K562 (cell line): Measurements from ENCODE around the gene SLC39A5. TPM values are rescaled to one million over a fixed set of nuclear protein-coding genes. Genes with fewer than 3 reads are reported as not detected.

Experiments used
- BCL6 ChIP-seq: fragments of 250-450 bp; sonication (Bioruptor Pico); IDR thresholded peaks from 2 replicates; pipeline ENCODE4 v1.4.0; 2020
- BRD4 ChIP-seq: fragments of 200-600 bp; sonication (generic); IDR thresholded peaks from 2 replicates; pipeline ENCODE4 v1.6.1; 2017; ENCODE audit warnings: inconsistent platforms
- ELF4 ChIP-seq: fragments of 450-650 bp; formaldehyde crosslinking; IDR thresholded peaks from 2 replicates; pipeline ENCODE4 v1.4.0; 2022; ENCODE audit warnings: missing genetic modification characterization
- EWSR1 ChIP-seq: fragments of 450-650 bp; IDR thresholded peaks from 2 replicates; pipeline ENCODE4 v1.6.1; 2018; ENCODE audit warnings: borderline replicate concordance, mild to moderate bottlenecking, low read depth, moderate library complexity; ENCODE audit not compliant: partially characterized antibody
- FOXK1 ChIP-seq: sonication (generic); formaldehyde crosslinking; IDR thresholded peaks from 2 replicates; pipeline ENCODE4 v1.8.0; 2022; ENCODE audit warnings: missing genetic modification reagents, mild to moderate bottlenecking, borderline replicate concordance
- GABPB2 ChIP-seq: fragments of 250-450 bp; sonication (Bioruptor Pico); conservative IDR thresholded peaks from 2 replicates; pipeline ENCODE4 v1.5.1; 2021; ENCODE audit warnings: mild to moderate bottlenecking
- KDM2B ChIP-seq: fragments of 250-450 bp; sonication (Bioruptor Pico); IDR thresholded peaks from 2 replicates; pipeline ENCODE4 v1.8.0; 2021; ENCODE audit warnings: mild to moderate bottlenecking, moderate library complexity
- KLF1 ChIP-seq: fragments of 450-650 bp; IDR thresholded peaks from 2 replicates; pipeline ENCODE4 v1.6.1; 2016; ENCODE audit warnings: missing genetic modification characterization, missing compliant biosample characterization
- MAZ ChIP-seq, 2 experiments: fragments of 450-650 bp in 1 of 2; sonication (generic) in 1 of 2; formaldehyde crosslinking; IDR thresholded peaks in 1 of 2; conservative IDR thresholded peaks in 1 of 2; 2 replicates each; pipeline versions ENCODE4 v1.4.0 to v1.5.0; 2020; ENCODE audit warnings: mild to moderate bottlenecking in 1 of 2, missing genetic modification reagents in 1 of 2
- NCOA4 ChIP-seq: fragments of 450-650 bp; IDR thresholded peaks from 2 replicates; pipeline ENCODE4 v1.6.1; 2018; ENCODE audit warnings: mild to moderate bottlenecking; ENCODE audit not compliant: partially characterized antibody
- NR2C2 ChIP-seq, 2 experiments: fragments of 200-800 bp in 1 of 2; sonication (Bioruptor generic) in 1 of 2; sonication (generic) in 1 of 2; formaldehyde crosslinking in 1 of 2; IDR thresholded peaks; 2 replicates each; pipeline versions ENCODE4 v1.6.1 to v1.8.0; 2016 to 2022; ENCODE audit warnings: mild to moderate bottlenecking in 1 of 2, missing compliant biosample characterization in 1 of 2, missing genetic modification characterization in 1 of 2, missing genetic modification reagents in 1 of 2
- POLR2A ChIP-seq: fragments of 450-650 bp; conservative IDR thresholded peaks from 2 replicates; pipeline ENCODE4 v1.6.1; 2016
- POLR2AphosphoS5 ChIP-seq: IDR thresholded peaks from 2 replicates; pipeline ENCODE4 v1.6.1; 2011; ENCODE audit warnings: mild to moderate bottlenecking, low read depth, low read length, moderate library complexity; ENCODE audit not compliant: control insufficient read depth, insufficient read depth
- PRMT5 ChIP-seq: sonication (generic); formaldehyde crosslinking; IDR thresholded peaks from 2 replicates; pipeline ENCODE4 v1.5.0; 2020; ENCODE audit warnings: missing genetic modification reagents
- RBM25 ChIP-seq: fragments of 200-400 bp; formaldehyde crosslinking; IDR thresholded peaks from 2 replicates; pipeline ENCODE4 v1.6.1; 2018; ENCODE audit warnings: low read length, low read depth, moderate library complexity; ENCODE audit not compliant: severe bottlenecking
- TCF7L2 ChIP-seq: fragments of 150-350 bp; IDR thresholded peaks from 2 replicates; pipeline ENCODE4 v1.6.1; 2016; ENCODE audit warnings: low read depth, mild to moderate bottlenecking, low read length, moderate library complexity
- TFAM ChIP-seq: fragments of 250-450 bp; sonication (Bioruptor Pico); conservative IDR thresholded peaks from 2 replicates; pipeline ENCODE4 v1.5.0; 2021; ENCODE audit warnings: mild to moderate bottlenecking, moderate library complexity
- TGIF2 ChIP-seq: sonication (generic); formaldehyde crosslinking; IDR thresholded peaks from 2 replicates; pipeline ENCODE4 v1.8.1; 2022; ENCODE audit warnings: mild to moderate bottlenecking, missing genetic modification reagents, moderate library complexity
- ZNF12 ChIP-seq: sonication (generic); formaldehyde crosslinking; IDR thresholded peaks from 2 replicates; pipeline ENCODE4 v1.4.0; 2020; ENCODE audit warnings: mild to moderate bottlenecking, missing genetic modification reagents
- ZNF124 ChIP-seq: sonication (generic); formaldehyde crosslinking; IDR thresholded peaks from 2 replicates; pipeline ENCODE4 v1.8.1; 2022; ENCODE audit warnings: missing genetic modification reagents
- ZNF778 ChIP-seq: fragments of 450-650 bp; formaldehyde crosslinking; IDR thresholded peaks from 2 replicates; pipeline ENCODE4 v1.4.0; 2020; ENCODE audit warnings: mild to moderate bottlenecking, moderate library complexity
- ZNF79 ChIP-seq: fragments of 250-450 bp; sonication (Bioruptor Pico); IDR thresholded peaks from 2 replicates; pipeline ENCODE4 v1.4.0; 2020; ENCODE audit warnings: low read depth, mild to moderate bottlenecking, moderate library complexity
- polyA plus RNA-seq, 8 experiments: library from polyadenylated mRNA; depleted of rRNA in 4 of 8; stranded (reverse) in 5 of 8; unstranded in 3 of 8; fragments of >200 nt; fragmentation: Nextera tagmentation in 2 of 8; fragmentation: Illumina TruSeq in 1 of 8; extraction: Ambion mirVana in 2 of 8; extraction: Trizol in 1 of 8; gene quantifications; 2 replicates each; pipeline versions ENCODE4 v1.2.1 to v1.2.3, GENCODE V29; 2011 to 2014; ENCODE audit warnings: inconsistent platforms in 1 of 8, missing spikeins in 1 of 8
- total RNA-seq, 7 experiments: library from RNA; depleted of rRNA in 6 of 7; stranded (reverse); fragments of >200 nt in 6 of 7; fragmentation: Illumina TruSeq in 2 of 7; extraction: Trizol in 2 of 7; gene quantifications; 2 replicates each; pipeline versions ENCODE4 v1.2.1 to v1.2.3, GENCODE V29; 2011 to 2021; ENCODE audit warnings: low replicate concordance in 1 of 7
- TF ChIP-seq, protein P1 (sequence below): fragments of 250-450 bp; sonication (Bioruptor Pico); IDR thresholded peaks from 2 replicates; pipeline ENCODE4 v1.8.0; 2022; ENCODE audit warnings: inconsistent platforms, mild to moderate bottlenecking, moderate library complexity, borderline replicate concordance
- TF ChIP-seq, protein P2 (sequence below): fragments of 250-450 bp; sonication (Bioruptor Pico); IDR thresholded peaks from 2 replicates; pipeline ENCODE4 v1.5.0; 2021
- TF ChIP-seq, protein P3 (sequence below), 2 experiments: fragments of 450-650 bp; IDR thresholded peaks; 2 replicates each; pipeline ENCODE4 v1.6.1; 2016

The SLC39A5 gene
- total and polyA plus RNA-seq, 9 of the 15 experiments (the other 6 are each of a cell fraction or from before 2014, with no cell fraction given): 0.08 to 0.10 TPM; not detected in 7

DNA sequence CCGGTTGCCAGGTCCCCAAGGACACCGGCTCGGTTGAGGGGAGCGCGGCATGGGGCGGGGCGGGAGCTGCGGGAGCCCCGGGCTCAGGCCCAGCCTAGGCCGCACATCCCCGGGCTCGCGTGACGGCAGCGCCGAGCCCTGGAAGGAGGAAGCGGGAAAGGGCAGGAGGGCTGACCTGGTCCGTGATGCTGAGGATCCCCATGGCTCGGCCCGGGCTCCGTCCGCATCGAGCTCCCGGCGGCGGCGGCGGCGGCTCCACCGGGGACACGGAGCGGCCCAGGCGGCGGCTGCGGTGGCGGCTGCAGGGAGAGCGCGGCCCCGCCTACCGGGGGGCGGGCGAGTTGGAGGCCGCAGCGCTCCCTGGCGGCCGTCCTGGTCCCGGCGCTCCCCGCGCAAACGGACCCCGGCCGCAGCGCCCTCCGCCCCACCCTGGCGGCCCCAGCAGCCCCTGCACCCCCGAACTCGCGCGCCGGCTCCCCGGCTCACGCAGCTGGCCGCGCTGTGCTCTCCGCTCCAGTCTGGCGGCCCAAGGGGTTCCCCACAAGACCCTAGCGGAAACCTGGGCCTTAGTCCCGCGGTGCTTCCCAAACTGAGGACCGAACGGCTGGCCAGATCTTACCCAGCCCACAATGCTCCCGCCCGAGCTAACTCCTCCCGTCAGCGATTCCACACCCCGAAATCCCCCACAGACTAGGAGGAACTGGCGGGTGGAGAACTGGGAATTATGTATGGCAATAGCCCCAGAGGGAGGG, 28.4 kb downstream of the SLC39A5 start, which contains the start of gene ANKRD52 (continued):
- peak; percentile 45; the same call in 1 of the 2 replicates for TF ChIP-seq POLR2AphosphoS5
- TF ChIP-seq KLF1 (tag): peak; percentile 21; the same call in 1 of the 2 replicates
- peak; percentile 11 for TF ChIP-seq RBM25
- no peak for TF ChIP-seq ZNF124 (CRISPR knock-in tag)
- no peak for TF ChIP-seq GABPB2
- TF ChIP-seq ZNF79 (CRISPR knock-in tag): no peak
- no peak for TF ChIP-seq ZNF778
- TF ChIP-seq NR2C2 (CRISPR knock-in tag; IDR thresholded peaks at IDR 0.05): peak; percentile 17; the same call in 1 of the 2 replicates
- TF ChIP-seq NR2C2 (tag; IDR thresholded peaks at IDR 0.05): no peak
- no peak for TF ChIP-seq TFAM
- TF ChIP-seq TCF7L2: no peak
- TF ChIP-seq ZNF12 (CRISPR knock-in tag): peak; percentile 74
- no peak for TF ChIP-seq KDM2B (CRISPR knock-in tag)
- 0 out of 2 replicates have a peak, but pooled peaks have one; percentile 56 for TF ChIP-seq TGIF2 (CRISPR knock-in tag)
- no peak for TF ChIP-seq ELF4 (CRISPR knock-in tag)
- TF ChIP-seq BRD4: no peak
- TF ChIP-seq MAZ (CRISPR knock-in tag; conservative IDR thresholded peaks at IDR 0.05 in 1 of 2, IDR thresholded peaks at IDR 0.05 in 1 of 2): peak in 1 of 2 experiments; percentile 95; a peak in 3 of 4 replicates
- TF ChIP-seq PRMT5 (CRISPR knock-in tag): no peak
- no peak for TF ChIP-seq BCL6 (CRISPR knock-in tag)
- TF ChIP-seq, protein P1, sequence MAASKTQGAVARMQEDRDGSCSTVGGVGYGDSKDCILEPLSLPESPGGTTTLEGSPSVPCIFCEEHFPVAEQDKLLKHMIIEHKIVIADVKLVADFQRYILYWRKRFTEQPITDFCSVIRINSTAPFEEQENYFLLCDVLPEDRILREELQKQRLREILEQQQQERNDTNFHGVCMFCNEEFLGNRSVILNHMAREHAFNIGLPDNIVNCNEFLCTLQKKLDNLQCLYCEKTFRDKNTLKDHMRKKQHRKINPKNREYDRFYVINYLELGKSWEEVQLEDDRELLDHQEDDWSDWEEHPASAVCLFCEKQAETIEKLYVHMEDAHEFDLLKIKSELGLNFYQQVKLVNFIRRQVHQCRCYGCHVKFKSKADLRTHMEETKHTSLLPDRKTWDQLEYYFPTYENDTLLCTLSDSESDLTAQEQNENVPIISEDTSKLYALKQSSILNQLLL (CRISPR knock-in tag): no peak
- no peak for TF ChIP-seq EWSR1
- TF ChIP-seq, protein P2, sequence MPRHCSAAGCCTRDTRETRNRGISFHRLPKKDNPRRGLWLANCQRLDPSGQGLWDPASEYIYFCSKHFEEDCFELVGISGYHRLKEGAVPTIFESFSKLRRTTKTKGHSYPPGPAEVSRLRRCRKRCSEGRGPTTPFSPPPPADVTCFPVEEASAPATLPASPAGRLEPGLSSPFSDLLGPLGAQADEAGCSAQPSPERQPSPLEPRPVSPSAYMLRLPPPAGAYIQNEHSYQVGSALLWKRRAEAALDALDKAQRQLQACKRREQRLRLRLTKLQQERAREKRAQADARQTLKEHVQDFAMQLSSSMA: no peak
- no peak for TF ChIP-seq FOXK1
- TF ChIP-seq, protein P3, sequence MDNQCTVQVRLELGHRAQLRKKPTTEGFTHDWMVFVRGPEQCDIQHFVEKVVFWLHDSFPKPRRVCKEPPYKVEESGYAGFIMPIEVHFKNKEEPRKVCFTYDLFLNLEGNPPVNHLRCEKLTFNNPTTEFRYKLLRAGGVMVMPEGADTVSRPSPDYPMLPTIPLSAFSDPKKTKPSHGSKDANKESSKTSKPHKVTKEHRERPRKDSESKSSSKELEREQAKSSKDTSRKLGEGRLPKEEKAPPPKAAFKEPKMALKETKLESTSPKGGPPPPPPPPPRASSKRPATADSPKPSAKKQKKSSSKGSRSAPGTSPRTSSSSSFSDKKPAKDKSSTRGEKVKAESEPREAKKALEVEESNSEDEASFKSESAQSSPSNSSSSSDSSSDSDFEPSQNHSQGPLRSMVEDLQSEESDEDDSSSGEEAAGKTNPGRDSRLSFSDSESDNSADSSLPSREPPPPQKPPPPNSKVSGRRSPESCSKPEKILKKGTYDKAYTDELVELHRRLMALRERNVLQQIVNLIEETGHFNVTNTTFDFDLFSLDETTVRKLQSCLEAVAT (IDR thresholded peaks at IDR 0.05): no peak
- TF ChIP-seq NCOA4: no peak
- TF ChIP-seq POLR2A: peak; percentile 77
